HepG2 (cell line): ENCODE data around the gene PREX1. TPM values are rescaled to one million over a fixed set of nuclear protein-coding genes. Genes with fewer than 3 reads are reported as not detected.

Experiments used
- ATAC-seq: fragments of 200-7000 bp; cut with Tn5 transposase; 3 replicates; pipeline ENCODE4 v1.9.1; 2020; ENCODE audit warnings: mild to moderate bottlenecking, moderate library complexity
- BruUV-seq: library from RNA; stranded (reverse); fragments of 400-500 nt; replicated peaks from 2 replicates; lab custom pipeline; 2021; lab: Mats Ljungman, UMichigan
- CTCF ChIA-PET: fragments of 300-600 bp; formaldehyde crosslinking; extraction: SDS; loops from one replicate; lab custom pipeline; 2021; ENCODE audit warnings: low total read pairs, inconsistent platforms, low intra/inter-chr PET ratio; lab: Yijun Ruan, JAX
- POLR2A ChIA-PET: fragments of 350-600 bp; sonication (Branson Sonifier 250); formaldehyde crosslinking; loops from one replicate; lab custom pipeline; 2020; ENCODE audit warnings: antibody characterized with exemption, inconsistent platforms; lab: Yijun Ruan, JAX
- DNase-seq: peaks from one replicate; pipeline ENCODE4 v3.0.0-alpha.2; 2015; ENCODE audit warnings: low spot score
- FAIRE-seq: peaks from 3 replicates; lab custom pipeline; 2011; peaks lifted over from hg19 to GRCh38; lab: Jason Lieb, UNC
- H2AFZ ChIP-seq: one replicate; pipeline ENCODE4 v1.6.1; 2011; ENCODE audit warnings: low read length, inconsistent platforms
- H3K27ac ChIP-seq: fragments of 300-600 bp; 3 replicates; pipeline ENCODE4 v1.8.0; 2011; ENCODE audit warnings: mixed run types, mild to moderate bottlenecking, mixed read lengths, low read length, inconsistent platforms; ENCODE audit not compliant: insufficient read depth; ENCODE audit errors: extremely low read length
- H3K27me3 ChIP-seq, 2 experiments: fragments of 200-600 bp in 1 of 2; 2 replicates in 1 of 2; 3 replicates in 1 of 2; pipeline versions ENCODE4 v1.6.0 to v1.8.0; 2011; ENCODE audit warnings: low read length in 2 of 2, mild to moderate bottlenecking in 2 of 2, moderate library complexity in 2 of 2, inconsistent platforms in 1 of 2; ENCODE audit not compliant: insufficient read depth in 2 of 2, control insufficient read depth in 1 of 2
- H3K36me3 ChIP-seq, 2 experiments: fragments of 200-600 bp in 1 of 2; replicated peaks in 1 of 2; 2 replicates in 1 of 2; 3 replicates in 1 of 2; pipeline versions ENCODE4 v1.5.1 to v1.8.0; 2011; ENCODE audit warnings: low read length in 2 of 2, inconsistent platforms in 1 of 2; ENCODE audit not compliant: insufficient read depth in 2 of 2, control insufficient read depth in 1 of 2
- H3K4me1 ChIP-seq: 2 replicates; pipeline ENCODE4 v1.5.1; 2012; ENCODE audit warnings: low read length, inconsistent platforms; ENCODE audit not compliant: insufficient read depth
- H3K4me2 ChIP-seq: 2 replicates; pipeline ENCODE4 v1.6.0; 2011; ENCODE audit warnings: low read depth, low read length, inconsistent platforms
- H3K4me3 ChIP-seq, 3 experiments: fragments of 200-600 bp in 1 of 3; sonication (generic), shearing (Covaris generic) in 1 of 3; replicated peaks in 1 of 3; 2 replicates each; pipeline ENCODE4 v1.5.1; 2011 to 2016; ENCODE audit warnings: low read length in 3 of 3, inconsistent platforms in 2 of 3, low read depth in 2 of 3, mild to moderate bottlenecking in 2 of 3, control low read depth in 1 of 3, mixed read lengths in 1 of 3; ENCODE audit not compliant: insufficient read depth in 1 of 3
- H3K79me2 ChIP-seq: one replicate; pipeline ENCODE4 v1.6.1; 2011; ENCODE audit warnings: low read length, inconsistent platforms; ENCODE audit not compliant: insufficient read depth
- H3K9ac ChIP-seq: 2 replicates; pipeline ENCODE4 v1.6.0; 2011; ENCODE audit warnings: mild to moderate bottlenecking, low read depth, low read length, inconsistent platforms; ENCODE audit not compliant: insufficient read depth
- H3K9me3 ChIP-seq: 2 replicates; pipeline ENCODE4 v1.5.1; 2012; ENCODE audit warnings: mild to moderate bottlenecking, low read length
- H4K20me1 ChIP-seq: 2 replicates; pipeline ENCODE4 v1.6.0; 2011; ENCODE audit warnings: inconsistent platforms, mild to moderate bottlenecking, low read length, moderate library complexity; ENCODE audit not compliant: insufficient read depth
- CBFB ChIP-seq: sonication (generic); formaldehyde crosslinking; IDR thresholded peaks from 2 replicates; pipeline ENCODE4 v1.4.0; 2020; ENCODE audit warnings: missing genetic modification reagents
- NBN ChIP-seq: fragments of 450-650 bp; conservative IDR thresholded peaks from 2 replicates; pipeline ENCODE4 v1.6.1; 2017
- NFIC ChIP-seq: IDR thresholded peaks from 2 replicates; pipeline ENCODE4 v1.6.1; 2012; ENCODE audit warnings: mild to moderate bottlenecking, low read length, inconsistent platforms
- NKX3-1 ChIP-seq: sonication (generic); formaldehyde crosslinking; IDR thresholded peaks from 2 replicates; pipeline ENCODE4 v1.5.0; 2020; ENCODE audit warnings: missing genetic modification reagents
- NR0B2 ChIP-seq: sonication (generic); formaldehyde crosslinking; IDR thresholded peaks from 2 replicates; pipeline ENCODE4 v1.4.0; 2020; ENCODE audit warnings: mild to moderate bottlenecking, missing genetic modification reagents
- NRL ChIP-seq: sonication (generic); formaldehyde crosslinking; IDR thresholded peaks from 2 replicates; pipeline ENCODE4 v1.5.0; 2020; ENCODE audit warnings: missing genetic modification reagents, mild to moderate bottlenecking, moderate library complexity, borderline replicate concordance
- SKI ChIP-seq: fragments of 450-650 bp; IDR thresholded peaks from one replicate; pipeline ENCODE4 v1.6.1; 2018; ENCODE audit warnings: mild to moderate bottlenecking; ENCODE audit not compliant: partially characterized antibody
- SP140L ChIP-seq: sonication (generic); formaldehyde crosslinking; IDR thresholded peaks from 2 replicates; pipeline ENCODE4 v1.4.0; 2020; ENCODE audit warnings: missing genetic modification reagents, borderline replicate concordance
- TBX3 ChIP-seq: fragments of 450-650 bp; IDR thresholded peaks from 2 replicates; pipeline ENCODE4 v1.6.1; 2017; ENCODE audit warnings: antibody characterized with exemption, mild to moderate bottlenecking, inconsistent platforms, borderline replicate concordance
- ZBTB34 ChIP-seq: sonication (generic); formaldehyde crosslinking; IDR thresholded peaks from 2 replicates; pipeline ENCODE4 v1.8.0; 2022; ENCODE audit warnings: mild to moderate bottlenecking, missing genetic modification reagents
- ZFP37 ChIP-seq: sonication (generic); formaldehyde crosslinking; IDR thresholded peaks from 2 replicates; pipeline ENCODE4 v1.4.0; 2020; ENCODE audit warnings: missing genetic modification reagents, borderline replicate concordance
- ZNF34 ChIP-seq: sonication (generic); formaldehyde crosslinking; IDR thresholded peaks from 2 replicates; pipeline ENCODE4 v1.4.0; 2020; ENCODE audit warnings: mild to moderate bottlenecking, missing genetic modification reagents, borderline replicate concordance
- ZNF713 ChIP-seq: sonication (generic); formaldehyde crosslinking; IDR thresholded peaks from 2 replicates; pipeline ENCODE4 v1.4.0; 2020; ENCODE audit warnings: mild to moderate bottlenecking, missing genetic modification reagents
- ZNF768 ChIP-seq: sonication (generic); formaldehyde crosslinking; IDR thresholded peaks from 2 replicates; pipeline ENCODE4 v1.4.0; 2020; ENCODE audit warnings: missing genetic modification reagents
- ZUFSP ChIP-seq: sonication (generic); formaldehyde crosslinking; IDR thresholded peaks from 2 replicates; pipeline ENCODE4 v1.9.0; 2021; ENCODE audit warnings: missing genetic modification reagents, mild to moderate bottlenecking, borderline replicate concordance
- WGBS: methylation state at CpG from one replicate; pipeline ENCODE4 v1.1.6; 2017; ENCODE audit warnings: low lambda C conversion rate; 5-methylcytosine and 5-hydroxymethylcytosine counted together
- in situ Hi-C: cut with HindIII; loops from 2 replicates; pipeline ENCODE4 v1.10.0; 2017; ENCODE audit warnings: low pct_unique_long_range_greater_than_20kb; ENCODE audit not compliant: extremely low pct_ligation_motif_present
- intact Hi-C: fragments of 100-400 bp; cut with micrococcal nuclease; formaldehyde crosslinking; loops from one replicate; pipeline ENCODE4 v1.10.0; 2022; ENCODE audit not compliant: unreplicated experiment
- polyA plus RNA-seq, 8 experiments: library from polyadenylated mRNA; depleted of rRNA in 3 of 8; stranded (reverse) in 7 of 8; unstranded in 1 of 8; fragments of >200 nt; fragmentation: Illumina TruSeq in 4 of 8; extraction: Trizol in 4 of 8; gene quantifications; 2 replicates each; pipeline versions ENCODE4 v1.2.1 to v1.2.3, GENCODE V29; 2011 to 2016; ENCODE audit warnings: low read depth in 4 of 8, missing spikeins in 1 of 8, mixed read lengths in 1 of 8; ENCODE audit not compliant: insufficient read depth in 1 of 8
- total RNA-seq, 5 experiments: library from RNA; depleted of rRNA; stranded (reverse); fragments of >200 nt; fragmentation: Illumina TruSeq; extraction: Trizol; gene quantifications; 2 replicates each; pipeline ENCODE4 v1.2.3, GENCODE V29; 2016; ENCODE audit warnings: low read depth in 1 of 5

PREX1 gene
- total and polyA plus RNA-seq, 2 of the 13 experiments (the other 11 are each of a cell fraction or from before 2014, with no cell fraction given): 0.02 to 0.04 TPM

- Histone ChIP-seq H3K4me1 (no peaks in the 10 kb centered on the region), H3K9ac (no peak overlapping the region), H2AFZ (no peak overlapping the region), H3K36me3 (no peaks in the 10 kb centered on the region), H3K4me2 (no peak overlapping the region), H3K79me2 (no peaks in the 10 kb centered on the region), H4K20me1 (no peaks in the 10 kb centered on the region; the same call in 1 of the 2 replicates), H3K27me3 (peaks cover 5 to 37% of the 10 kb centered on the region in 2 experiments), H3K9me3 (no peaks in the 10 kb centered on the region), H3K27ac (no peak overlapping the region), H3K4me3 (no peak overlapping the region)
- intact Hi-C loops: no loop called here
- FAIRE-seq: no peak
- TF ChIP-seq NBN: no peak
- TF ChIP-seq NRL (CRISPR knock-in tag): no peak
- TF ChIP-seq TBX3: 0 out of 2 replicates have a peak, but pooled peaks have one; percentile 9
- no peak for TF ChIP-seq SKI
- peak; percentile 74; the same call in 1 of the 2 replicates for TF ChIP-seq ZNF768
- ATAC-seq: no peak; the same call in 2 of the 3 replicates
- in situ Hi-C loops: no loop called here
- no peak for DNase-seq
- POLR2A ChIA-PET: no interaction called here
- BruUV-seq: no TSS peak
- CTCF ChIA-PET: no interaction called here
- 30% methylated on average over 11 of the region's 11 CpGs for WGBS
Observed at GRCh38 chr20:48638546-48638945, 189.3 kb downstream of the PREX1 start.

- intact Hi-C loops: no loop called here
- Histone ChIP-seq H2AFZ (no peak overlapping the region), H3K79me2 (no peaks in the 10 kb centered on the region), H3K4me1 (no peaks in the 10 kb centered on the region), H3K4me2 (no peak overlapping the region), H3K9me3 (no peaks in the 10 kb centered on the region), H3K36me3 (no peaks in the 10 kb centered on the region), H3K27me3 (peaks cover 5 to 34% of the 10 kb centered on the region in 2 experiments), H4K20me1 (no peaks in the 10 kb centered on the region; the same call in 1 of the 2 replicates), H3K27ac (no peak overlapping the region), H3K9ac (no peak overlapping the region), H3K4me3 (no peak overlapping the region)
- in situ Hi-C loops: no loop called here
- ChIA-PET CTCF (no interaction called here), POLR2A (no interaction called here)
- no TSS peak for BruUV-seq
- no peak for ATAC-seq
- FAIRE-seq: no peak
- DNase-seq: no peak
- WGBS: 29% methylated on average over 9 of the region's 9 CpGs
- no peak for TF ChIP-seq NR0B2 (CRISPR knock-in tag)
- TF ChIP-seq NFIC: no peak
- TF ChIP-seq ZUFSP: no peak
- no peak for TF ChIP-seq ZBTB34
- TF ChIP-seq CBFB (CRISPR knock-in tag): no peak
- no peak for TF ChIP-seq ZFP37
- no peak for TF ChIP-seq SP140L (CRISPR knock-in tag)
- no peak for TF ChIP-seq NKX3-1 (CRISPR knock-in tag)
- TF ChIP-seq ZNF34 (CRISPR knock-in tag): no peak
- no peak for TF ChIP-seq ZNF713 (CRISPR knock-in tag)
Observed at GRCh38 chr20:48637461-48637860, 190.3 kb downstream of the PREX1 start.
